Stimulated activated CD4-positive, alpha-beta T cell treated with anti-CD3 and anti-CD28 coated beads, TNF-alpha, amount 100 ng/mL, for 24 hours (primary cell): ENCODE results near the gene BTNL3.
"Not testable (repeated sequence)": the region's sequence is repeated elsewhere in the genome, so short reads cannot be mapped to it uniquely, and the experiment has no call there.

Experiments used
- DNase-seq, 3 experiments: peaks; one replicate each; pipeline ENCODE4 v3.0.0-alpha.2; 2020; ENCODE audit warnings: low read depth in 3 of 3

BTNL3 gene

DNA sequence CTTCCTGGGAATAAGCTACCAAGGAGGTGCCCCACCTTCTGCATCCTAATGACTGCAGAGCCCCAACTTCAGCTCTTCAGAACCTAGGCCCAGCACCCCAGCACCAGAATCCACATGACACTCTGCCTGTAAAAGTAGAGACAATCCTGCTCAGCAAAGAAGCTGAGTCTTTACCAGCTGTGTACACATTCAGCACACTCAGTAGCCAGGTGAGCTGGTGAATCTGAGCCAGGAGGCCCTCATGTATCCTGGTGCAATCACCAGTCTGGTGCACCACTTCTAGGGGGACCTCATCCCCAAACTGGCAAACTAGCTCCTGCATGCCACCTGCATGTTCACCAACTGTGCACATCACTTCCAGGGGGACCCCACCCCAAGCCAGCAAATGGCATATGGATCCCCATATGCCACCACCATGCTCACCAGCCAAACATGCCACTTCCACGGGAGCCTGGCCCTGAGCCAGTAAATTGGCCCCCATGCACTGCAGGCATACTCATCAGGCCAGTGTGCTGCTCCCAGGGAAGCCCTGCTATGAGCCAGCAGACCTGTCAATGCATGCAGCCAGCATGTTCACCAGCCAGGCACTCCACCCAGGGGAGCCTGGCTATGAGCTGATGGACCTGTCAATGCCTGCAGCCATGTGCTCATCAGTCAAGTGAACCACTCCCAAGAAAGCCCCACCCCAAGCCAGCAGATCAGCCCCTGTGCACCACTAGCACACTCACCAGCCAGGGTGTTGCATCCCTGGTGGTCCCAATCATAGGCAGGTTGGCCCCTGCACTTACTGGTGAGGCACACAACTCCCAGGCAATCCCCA lies 35.8 kb downstream of the BTNL3 start:
- no peak for DNase-seq

DNA sequence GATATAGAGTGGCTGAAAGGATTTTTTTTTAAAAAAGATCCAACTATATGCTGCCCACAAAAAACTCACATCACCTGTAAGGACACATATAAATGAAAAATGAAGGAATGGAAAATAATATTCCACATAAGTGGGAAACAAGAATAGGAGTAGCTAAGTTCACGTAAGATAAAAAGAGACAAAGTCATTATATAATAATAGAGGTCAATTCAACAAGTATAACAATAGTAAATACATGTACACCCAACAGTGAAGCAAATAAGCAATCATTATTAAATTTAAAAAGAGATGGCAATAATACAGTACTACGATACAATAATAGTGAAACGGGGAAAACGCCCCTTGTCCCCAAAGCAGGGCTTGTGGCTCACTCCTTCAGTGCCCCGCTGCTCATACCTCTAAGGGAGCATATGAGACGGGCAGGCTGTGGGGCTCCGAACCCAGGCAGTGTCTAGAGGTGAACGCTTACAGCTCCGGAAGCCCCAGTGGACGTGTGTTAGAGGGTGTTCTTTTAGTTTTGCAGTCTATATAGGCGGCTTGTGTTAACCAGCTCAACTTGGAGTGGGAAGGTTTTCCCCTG lies 38.9 kb downstream of the BTNL3 start:
- DNase-seq, result no peak

DNA sequence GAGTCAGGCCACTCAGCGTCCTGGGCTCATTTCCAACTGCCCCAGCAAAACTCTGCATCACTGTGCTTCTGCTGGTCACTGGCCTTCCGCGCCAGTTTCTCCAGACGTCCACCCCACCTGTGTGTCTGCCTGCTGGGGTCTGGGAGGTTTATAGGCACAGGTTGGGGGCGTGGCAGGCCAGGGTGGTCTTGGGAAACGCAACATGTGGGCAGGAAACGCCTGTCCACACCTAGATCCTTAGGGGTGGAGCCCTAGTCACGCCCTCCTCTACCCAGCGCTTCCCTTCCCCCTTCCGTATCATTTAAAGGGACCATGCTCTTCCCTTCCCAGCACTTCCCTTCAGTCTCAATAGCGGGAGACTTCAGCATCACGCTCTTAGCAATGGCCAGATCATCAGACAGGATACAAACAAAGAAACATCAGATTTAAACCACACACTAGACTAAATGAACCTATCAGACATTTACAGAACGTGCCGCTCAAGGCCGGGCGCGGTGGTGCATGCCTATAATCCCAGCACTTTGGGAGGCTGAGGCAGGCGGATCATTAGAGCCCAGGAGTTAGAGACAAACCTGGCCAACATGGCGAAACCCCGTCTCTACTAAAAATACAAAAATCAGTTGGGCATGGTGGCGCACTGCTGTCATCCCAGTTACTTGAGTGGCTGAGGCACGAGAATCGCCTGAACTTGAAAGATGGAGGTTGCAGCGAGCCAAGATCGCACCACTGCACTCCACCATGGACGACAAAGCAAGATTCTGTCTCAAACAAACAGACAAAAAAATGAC lies 39.6 kb downstream of the BTNL3 start:
- DNase-seq, result no peak

DNA sequence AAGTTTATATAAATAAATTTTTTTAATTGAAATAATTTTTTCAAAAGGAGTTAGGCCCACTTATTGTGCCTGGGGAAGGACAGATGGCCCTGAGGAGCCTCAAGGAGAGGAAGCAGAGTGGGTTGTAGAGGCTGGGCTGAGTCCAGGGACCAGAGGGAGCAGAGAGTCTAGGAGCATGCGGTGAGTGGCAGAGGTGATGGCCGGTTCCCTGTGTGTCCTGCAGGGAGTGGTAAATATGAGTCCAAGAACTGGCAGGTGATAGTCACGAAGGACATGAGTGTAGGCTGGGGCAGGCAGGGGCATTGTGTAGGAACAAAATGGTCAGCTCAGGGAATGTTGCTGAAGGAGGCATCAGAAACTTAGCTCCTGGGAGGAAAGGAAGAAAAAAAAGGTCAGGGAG lies 43.1 kb downstream of the BTNL3 start:
- DNase-seq, result no peak

DNA sequence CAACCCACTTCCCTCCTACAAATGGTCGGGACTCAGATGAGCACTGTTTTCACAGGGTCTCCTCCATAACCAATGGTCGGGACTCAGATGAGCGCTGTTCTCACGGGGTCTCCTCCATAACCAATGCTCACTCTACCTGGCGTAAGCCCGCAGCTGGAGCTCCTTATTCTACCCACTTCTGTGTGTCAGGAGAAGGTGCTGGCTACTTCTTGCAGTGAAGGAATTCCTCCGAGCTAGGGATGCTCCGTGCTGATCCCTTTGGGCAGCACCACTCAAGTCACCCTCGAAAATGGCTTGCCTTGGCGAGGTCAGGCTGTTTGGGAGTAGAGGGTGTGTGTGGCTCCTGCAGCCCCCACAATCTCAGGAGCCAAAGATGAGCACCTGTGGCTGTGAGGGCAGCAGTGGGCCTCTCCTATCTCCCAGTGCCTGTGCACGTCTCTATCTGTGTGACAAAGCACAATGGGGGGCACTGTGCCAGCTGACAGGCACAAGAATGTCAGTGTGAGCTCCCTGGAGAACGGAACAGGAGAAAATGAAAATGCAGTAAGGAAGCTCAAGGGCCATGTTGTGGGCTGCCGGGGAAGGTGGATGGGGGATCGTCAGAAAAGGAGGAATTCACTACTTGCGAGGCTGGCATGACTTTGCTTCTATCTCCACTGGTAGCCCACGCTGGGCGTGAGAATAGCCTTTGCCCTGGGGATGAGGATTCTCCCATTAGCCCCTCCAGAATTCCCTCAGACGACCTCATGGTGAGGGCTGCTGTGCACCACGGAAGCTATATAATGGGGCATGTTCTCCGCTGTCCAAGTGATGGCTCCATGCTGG lies 47.6 kb downstream of the BTNL3 start:
- DNase-seq, result no peak

DNA sequence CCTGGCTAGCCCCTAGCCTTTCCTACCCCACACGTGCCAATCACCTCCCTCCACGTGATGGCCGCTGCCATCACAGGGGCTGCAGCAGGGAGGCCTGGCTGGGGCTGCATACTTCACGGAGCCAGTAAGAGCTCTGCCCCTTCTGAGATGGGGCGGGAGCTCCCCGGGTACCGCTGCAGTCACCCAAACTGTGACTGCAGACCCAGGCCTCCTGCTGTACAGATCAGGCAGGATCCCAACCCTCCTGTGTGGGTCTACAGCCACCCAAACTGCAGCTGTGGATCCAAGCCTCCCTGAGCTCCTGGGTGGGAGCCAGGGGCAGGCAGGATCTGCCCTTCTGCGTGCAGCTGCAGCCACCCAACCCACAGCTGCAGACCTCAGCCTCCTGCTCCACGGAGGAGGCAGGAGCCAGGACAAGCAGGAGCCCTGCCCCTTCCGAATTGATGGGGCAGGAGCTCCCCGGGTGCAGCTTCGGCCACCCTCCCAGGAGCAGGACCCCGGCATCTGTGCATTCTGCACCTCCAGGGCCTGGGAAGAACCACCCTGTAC lies 48.2 kb downstream of the BTNL3 start:
- DNase-seq, result no peak

DNA sequence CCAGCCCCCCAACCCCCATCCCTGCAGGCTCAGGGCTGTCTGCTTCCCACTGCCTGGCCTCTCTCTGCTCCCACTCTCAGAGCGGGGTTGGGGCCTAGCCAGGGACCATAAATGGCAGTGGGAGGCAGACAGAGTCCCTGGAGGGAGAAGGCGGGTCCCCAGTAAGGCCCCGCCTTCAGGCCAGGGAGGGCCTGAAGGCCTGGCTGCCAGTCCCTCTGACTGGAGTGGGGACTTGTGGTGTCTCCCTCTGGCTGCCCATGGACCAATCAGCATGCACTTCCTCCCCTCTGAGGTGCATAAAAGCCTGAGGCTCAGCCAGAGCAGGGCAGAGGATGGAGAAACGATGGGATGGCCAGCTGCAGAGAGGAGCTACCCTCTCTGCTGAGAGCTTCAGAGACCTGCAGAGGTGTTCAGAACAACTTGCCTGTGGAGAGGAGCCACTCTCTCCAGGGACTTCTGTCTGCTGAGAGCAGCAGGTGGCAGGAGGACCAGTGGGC lies 48.8 kb downstream of the BTNL3 start:
- DNase-seq, result no peak

DNA sequence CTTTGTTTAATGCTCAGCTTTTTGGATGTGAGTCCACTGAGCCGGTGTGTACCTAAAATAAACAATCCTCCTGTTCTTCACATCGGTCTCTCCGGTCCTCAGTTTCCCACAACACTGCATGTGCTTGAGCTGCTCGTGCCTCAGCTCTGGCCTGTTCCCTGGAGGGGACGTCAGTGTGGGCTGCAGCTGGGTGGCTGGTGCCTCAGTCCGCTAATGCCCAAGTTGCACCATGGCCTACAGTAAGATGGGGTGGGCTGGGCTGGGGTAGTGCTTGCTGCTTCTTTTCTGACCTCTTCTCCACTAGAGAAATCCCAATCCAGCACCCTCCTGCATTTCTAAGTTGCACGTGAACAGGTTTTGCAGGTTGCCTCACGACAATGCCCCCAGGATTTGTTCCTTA lies 50.8 kb downstream of the BTNL3 start:
- no peak for DNase-seq

DNA sequence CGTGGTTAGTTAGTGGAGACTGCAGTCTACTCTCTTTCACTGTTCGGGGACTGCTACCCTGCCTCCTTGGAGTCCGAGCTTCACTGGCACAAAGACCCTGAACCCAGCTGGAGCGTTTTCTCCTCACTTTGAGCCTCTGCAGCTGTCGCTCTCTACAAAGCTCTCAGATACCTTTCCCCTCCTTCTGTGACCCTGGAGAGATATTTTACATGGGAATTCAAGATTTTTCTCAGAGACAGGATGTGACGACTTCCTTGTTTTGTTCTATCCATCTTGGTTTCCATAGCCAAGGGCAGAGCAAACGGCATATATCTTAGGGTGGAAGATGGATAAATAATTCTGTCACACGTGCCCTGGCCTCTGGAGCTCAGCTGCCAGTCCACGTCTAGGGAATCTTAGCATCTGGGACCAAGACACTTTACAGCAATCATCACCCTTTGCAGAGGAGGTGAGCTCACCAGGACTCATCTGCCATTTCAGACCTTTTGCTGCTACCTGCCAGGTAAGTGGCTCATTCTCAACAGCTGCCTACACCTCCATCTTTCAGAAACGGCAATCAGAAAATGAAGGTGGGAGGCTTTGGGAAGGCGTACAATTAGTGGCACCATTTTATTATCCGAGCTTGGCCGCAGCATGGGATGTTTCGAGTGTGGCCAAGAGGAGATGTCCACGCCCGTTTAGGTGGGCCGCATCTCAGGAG lies 51.4 kb downstream of the BTNL3 start, which contains the start of gene BTNL9:
BTNL9 (plus strand) TSS at position 336 of the 700 bp plus-strand sequence. CDS start 5,224 bp downstream, outside the sequence.
- DNase-seq, result no peak

DNA sequence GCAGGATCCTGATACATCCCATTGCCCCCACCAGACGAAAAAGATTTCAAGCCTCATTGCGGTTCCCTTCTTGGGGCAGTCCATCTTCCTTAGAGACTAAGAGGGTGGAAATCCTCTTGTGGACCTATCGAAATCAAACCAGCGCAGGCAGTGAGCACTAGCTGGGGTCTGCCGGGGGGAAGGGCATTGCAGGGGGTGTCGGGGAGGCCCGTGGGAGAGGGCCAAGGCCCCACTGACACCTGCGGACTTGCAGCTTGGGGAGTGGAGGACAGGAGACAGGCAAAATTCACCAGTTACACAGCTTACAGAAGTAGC lies 51.9 kb downstream of the BTNL3 start:
- no peak for DNase-seq

DNA sequence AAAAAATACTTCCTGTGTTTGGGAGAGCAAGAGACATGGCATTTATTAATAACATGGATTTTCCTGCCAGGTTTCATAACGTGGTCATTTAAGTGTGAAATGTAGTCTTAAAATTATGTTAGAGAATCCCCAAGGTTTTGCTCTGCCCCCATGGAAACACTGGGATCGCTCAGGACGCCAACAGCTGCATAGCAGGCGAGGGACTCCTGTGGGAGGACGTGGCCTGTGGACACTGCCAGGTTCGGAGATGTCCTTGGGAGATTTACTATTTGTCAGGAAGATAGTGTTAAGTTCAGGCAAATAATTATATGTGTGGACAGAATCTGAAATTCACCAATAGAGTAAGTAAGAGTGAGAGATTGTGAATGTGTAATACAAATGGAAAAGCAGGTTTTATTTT lies 52.4 kb downstream of the BTNL3 start:
- no peak for DNase-seq

DNA sequence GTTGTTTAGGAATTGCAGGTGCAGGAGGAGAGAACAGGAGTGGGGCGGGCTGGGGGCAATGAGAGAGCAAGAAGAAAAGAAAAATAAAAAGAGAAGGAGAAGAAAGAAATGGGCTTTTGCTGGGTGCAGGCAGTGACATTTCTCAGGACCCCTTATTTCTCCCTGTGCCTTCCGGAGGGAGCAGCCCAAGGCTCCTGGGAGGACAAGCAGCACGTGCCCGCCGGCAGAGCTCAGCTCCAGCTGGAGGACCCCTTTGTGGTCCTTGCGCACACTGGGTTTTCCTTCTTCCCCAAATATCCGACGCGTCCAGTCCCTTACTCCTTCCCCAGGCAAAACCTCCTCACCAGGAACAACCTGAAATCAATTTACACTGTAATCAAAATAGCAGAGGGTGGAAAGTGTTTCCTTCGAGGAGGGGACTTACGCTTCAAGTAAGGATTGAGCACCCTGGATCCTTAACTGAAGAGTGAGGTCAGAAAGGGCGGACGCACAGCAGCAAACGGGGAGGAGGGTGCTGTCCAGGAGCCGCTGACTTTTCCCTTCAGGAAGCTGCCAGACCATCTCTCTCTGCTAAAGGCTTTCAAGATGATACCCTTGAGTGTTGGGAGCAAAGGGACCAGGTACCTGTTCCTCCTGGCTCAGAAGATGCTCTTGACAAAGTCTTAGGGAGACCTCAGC lies 53.5 kb downstream of the BTNL3 start:
- no peak for DNase-seq

DNA sequence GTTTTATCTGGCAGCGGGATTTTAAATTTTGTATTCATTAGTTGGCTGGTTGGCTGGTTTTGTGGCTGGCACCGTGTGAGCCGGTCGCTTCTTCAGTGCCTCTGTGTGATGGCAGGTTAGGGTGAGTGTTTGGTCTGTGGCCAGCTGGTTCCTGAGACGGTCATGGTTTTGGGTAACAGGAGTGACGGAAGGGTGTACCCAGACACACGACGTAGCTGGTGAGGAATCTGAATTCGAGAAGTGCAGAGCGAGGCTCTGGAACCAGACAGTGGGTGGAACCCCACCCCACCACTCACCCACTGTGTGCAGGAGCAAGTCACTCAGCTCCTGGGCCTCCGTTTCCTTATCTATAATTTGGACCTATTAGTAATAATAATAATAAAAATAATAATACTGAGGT lies 54.1 kb downstream of the BTNL3 start:
- no peak for DNase-seq

DNA sequence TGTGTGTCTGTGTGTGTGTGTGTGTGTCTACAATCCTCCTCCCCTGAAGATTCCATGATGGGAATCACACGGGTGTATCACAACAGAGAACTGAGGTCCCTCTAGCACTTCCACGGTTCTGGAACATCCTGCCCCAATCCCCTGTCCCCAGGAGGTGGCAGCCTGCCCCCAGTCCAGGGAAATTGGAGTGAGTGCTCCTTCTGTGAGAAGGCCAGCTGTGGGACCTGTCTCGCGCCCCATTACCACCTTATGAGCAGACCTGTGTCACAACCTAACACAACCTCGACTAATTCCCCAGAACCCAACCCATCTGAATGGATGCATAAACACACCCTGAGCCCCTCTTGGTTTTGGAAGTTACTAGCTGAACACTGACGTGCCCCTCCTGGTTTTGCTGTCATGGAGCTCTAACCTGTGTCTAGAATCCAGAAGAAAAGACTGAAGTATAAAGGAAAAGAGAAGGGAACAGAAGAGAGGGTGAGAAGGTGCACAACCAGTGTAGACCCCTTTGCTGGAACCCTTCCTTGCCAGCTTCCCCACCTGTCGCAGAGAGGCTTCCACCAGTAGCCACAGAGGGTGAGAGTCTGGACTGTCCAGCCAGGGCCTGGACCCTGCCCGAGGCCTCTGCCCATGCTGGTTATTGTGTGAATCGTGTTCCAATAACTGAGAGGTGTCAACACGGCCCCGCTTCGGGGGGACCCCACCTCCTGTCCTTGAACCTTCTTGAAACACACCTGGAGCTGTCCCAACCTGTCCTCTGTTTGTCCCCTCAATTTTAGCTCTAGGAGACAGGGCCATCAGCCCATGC lies 54.8 kb downstream of the BTNL3 start:
- no peak for DNase-seq

DNA sequence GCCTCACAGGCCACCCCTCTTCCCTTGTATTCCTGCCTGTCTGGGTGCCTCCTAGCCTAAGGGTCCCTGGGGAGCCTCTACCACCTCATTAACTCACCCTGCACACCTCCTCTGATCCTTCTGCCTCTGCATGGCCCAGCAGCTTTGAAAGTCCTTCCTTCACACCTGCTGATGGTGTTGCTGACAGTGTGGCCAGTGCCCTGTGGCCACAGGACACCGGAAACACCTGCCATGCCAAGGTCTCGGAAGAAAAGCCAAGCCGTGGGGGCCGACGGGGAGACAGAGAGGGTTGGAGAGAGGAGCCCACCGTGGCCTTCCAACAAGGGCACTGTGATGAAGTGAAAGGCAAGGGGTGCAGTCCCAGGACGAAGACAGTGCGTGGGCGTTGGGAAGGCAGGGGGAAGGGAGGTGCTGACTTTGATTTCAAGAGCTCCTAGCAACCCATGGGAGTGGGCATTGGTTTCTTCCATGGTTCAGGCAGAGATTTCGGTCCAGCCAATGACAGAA lies 55.5 kb downstream of the BTNL3 start:
- DNase-seq, result no peak

DNA sequence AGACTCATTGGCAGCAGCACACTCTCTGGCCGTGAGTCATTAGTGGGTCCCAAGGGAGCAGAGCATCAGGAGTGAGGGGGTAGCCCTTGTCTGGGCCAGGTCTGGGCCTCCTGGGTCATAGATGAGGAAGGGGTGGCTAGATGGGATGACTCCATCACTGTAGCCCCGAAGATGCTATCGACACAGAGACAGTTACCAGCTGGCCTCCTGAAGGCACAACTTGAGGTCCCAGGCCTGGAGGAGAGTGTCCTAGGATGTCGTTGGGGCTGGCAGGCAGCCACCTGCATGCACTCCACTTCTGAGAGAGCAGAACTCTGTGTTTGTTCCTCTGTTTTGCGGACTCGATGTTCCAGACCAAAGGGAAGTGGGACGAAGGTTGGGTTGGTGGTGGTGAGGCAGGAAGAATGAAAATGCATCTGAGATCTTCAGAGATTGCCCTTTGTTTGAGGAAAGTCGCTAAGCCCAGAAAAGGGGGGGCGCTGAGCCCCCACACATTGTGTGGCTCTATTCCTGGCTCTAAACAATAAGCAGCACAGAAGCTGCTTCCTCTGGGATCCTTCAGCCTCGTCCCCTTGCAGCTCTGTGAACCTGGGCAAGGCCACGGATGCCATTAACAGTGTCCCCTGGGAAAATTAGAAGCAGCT lies 56.1 kb downstream of the BTNL3 start:
- DNase-seq, result no peak

DNA sequence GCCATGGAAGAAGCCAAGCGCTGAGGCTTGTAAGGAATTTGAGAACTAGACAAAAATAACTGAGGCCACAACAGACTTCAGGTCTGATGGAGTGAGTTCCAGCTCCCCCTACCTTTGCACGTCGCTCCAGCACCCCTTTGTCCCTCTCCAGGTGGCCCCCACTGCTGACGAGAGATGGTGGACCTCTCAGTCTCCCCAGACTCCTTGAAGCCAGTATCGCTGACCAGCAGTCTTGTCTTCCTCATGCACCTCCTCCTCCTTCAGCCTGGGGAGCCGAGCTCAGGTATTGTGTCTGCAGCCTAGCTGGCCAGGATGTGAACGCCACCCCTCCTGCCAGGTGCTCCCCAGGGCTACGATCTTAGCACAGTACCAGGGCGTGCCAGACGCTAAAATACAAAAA lies 56.7 kb downstream of the BTNL3 start:
- DNase-seq, result no peak

DNA sequence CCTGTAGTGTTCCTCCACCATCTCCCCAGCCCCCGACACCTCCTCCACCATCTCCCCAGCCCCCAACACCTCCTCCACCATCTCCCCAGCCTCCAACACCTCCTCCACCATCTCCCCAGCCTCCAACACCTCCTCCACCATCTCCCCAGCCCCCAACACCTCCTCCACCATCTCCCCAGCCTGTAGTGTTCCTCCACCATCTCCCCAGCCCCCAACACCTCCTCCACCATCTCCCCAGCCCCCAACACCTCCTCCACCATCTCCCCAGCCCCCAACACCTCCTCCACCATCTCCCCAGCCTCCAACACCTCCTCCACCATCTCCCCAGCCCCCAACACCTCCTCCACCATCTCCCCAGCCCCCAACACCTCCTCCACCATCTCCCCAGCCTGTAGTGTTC lies 57.2 kb downstream of the BTNL3 start:
- DNase-seq, result not testable (repeated sequence)

DNA sequence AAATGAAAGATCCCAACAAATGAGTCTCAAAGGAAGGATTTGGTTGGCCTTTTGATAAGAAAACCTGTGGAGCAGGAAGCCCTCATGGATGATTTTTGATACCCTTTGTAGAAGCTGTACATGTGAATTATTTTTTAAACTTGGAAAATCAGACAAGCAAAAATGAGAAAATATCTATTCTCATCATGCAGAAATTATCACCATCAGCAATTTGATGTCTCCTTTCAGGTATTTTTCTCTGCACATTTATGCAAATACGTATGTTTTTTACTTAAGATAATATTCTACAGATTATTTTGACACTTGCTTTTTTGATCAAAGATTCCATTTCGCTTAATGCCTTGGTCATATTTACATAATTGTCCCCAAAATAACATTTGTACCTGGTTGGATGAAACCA lies 58.6 kb downstream of the BTNL3 start:
- no peak for DNase-seq
